HepG2 (cell line): ENCODE measurements around the gene SERPINE2. TPM values are rescaled to one million over a fixed set of nuclear protein-coding genes. Genes with fewer than 3 reads are reported as not detected.

Experiments
- ARHGAP35 ChIP-seq: sonication (generic); formaldehyde crosslinking; IDR thresholded peaks from 2 replicates; pipeline ENCODE4 v1.9.0; 2022; ENCODE audit warnings: mild to moderate bottlenecking, inconsistent platforms, moderate library complexity, missing genetic modification reagents, borderline replicate concordance
- ATF6 ChIP-seq: sonication (generic); formaldehyde crosslinking; conservative IDR thresholded peaks from 2 replicates; pipeline ENCODE4 v1.4.0; 2020; ENCODE audit warnings: missing genetic modification reagents
- HOMEZ ChIP-seq: IDR thresholded peaks from 2 replicates; pipeline ENCODE4 v1.6.1; 2016; ENCODE audit warnings: low read depth
- KAT7 ChIP-seq: IDR thresholded peaks from 2 replicates; pipeline ENCODE4 v1.6.1; 2018; ENCODE audit warnings: borderline replicate concordance, missing compliant biosample characterization
- KLF6 ChIP-seq: IDR thresholded peaks from 2 replicates; pipeline ENCODE4 v1.8.0; 2016; ENCODE audit warnings: missing biosample characterization, missing genetic modification reagents
- MLXIP ChIP-seq: sonication (generic); formaldehyde crosslinking; IDR thresholded peaks from 2 replicates; pipeline ENCODE4 v1.9.0; 2021; ENCODE audit warnings: missing genetic modification reagents, borderline replicate concordance
- SALL1 ChIP-seq: sonication (generic); formaldehyde crosslinking; IDR thresholded peaks from 2 replicates; pipeline ENCODE4 v1.8.0; 2022; ENCODE audit warnings: mild to moderate bottlenecking, missing genetic modification reagents
- TEF ChIP-seq: sonication (generic); formaldehyde crosslinking; IDR thresholded peaks from 2 replicates; pipeline ENCODE4 v1.5.0; 2020; ENCODE audit warnings: missing genetic modification reagents
- ZFP36L1 ChIP-seq: sonication (generic); formaldehyde crosslinking; IDR thresholded peaks from 2 replicates; pipeline ENCODE4 v1.8.0; 2022; ENCODE audit warnings: mild to moderate bottlenecking, missing genetic modification reagents, moderate library complexity
- ZNF180 ChIP-seq: sonication (generic); formaldehyde crosslinking; IDR thresholded peaks from 2 replicates; pipeline ENCODE4 v1.4.0; 2020; ENCODE audit warnings: low read depth, missing genetic modification reagents, borderline replicate concordance
- ZNF546 ChIP-seq: sonication (generic); formaldehyde crosslinking; conservative IDR thresholded peaks from 2 replicates; pipeline ENCODE4 v1.8.1; 2023; ENCODE audit warnings: mild to moderate bottlenecking, missing genetic modification reagents
- ZNF557 ChIP-seq: sonication (generic); formaldehyde crosslinking; IDR thresholded peaks from 2 replicates; pipeline ENCODE4 v1.4.0; 2020; ENCODE audit warnings: missing genetic modification reagents
- ZNF782 ChIP-seq: sonication (generic); formaldehyde crosslinking; IDR thresholded peaks from 2 replicates; pipeline ENCODE4 v1.4.0; 2020; ENCODE audit warnings: missing genetic modification reagents, mild to moderate bottlenecking, borderline replicate concordance
- ZNF850 ChIP-seq: sonication (generic); formaldehyde crosslinking; conservative IDR thresholded peaks from 2 replicates; pipeline ENCODE4 v1.9.0; 2021; ENCODE audit warnings: mild to moderate bottlenecking, missing genetic modification reagents
- ZSCAN5A ChIP-seq: sonication (generic); formaldehyde crosslinking; IDR thresholded peaks from 2 replicates; pipeline ENCODE4 v1.8.0; 2022; ENCODE audit warnings: mild to moderate bottlenecking, missing genetic modification reagents, borderline replicate concordance
- polyA plus RNA-seq, 8 experiments: library from polyadenylated mRNA; depleted of rRNA in 3 of 8; stranded (reverse) in 7 of 8; unstranded in 1 of 8; fragments of >200 nt; fragmentation: Illumina TruSeq in 4 of 8; extraction: Trizol in 4 of 8; gene quantifications; 2 replicates each; pipeline versions ENCODE4 v1.2.1 to v1.2.3, GENCODE V29; 2011 to 2016; ENCODE audit warnings: low read depth in 4 of 8, missing spikeins in 1 of 8, mixed read lengths in 1 of 8; ENCODE audit not compliant: insufficient read depth in 1 of 8
- total RNA-seq, 5 experiments: library from RNA; depleted of rRNA; stranded (reverse); fragments of >200 nt; fragmentation: Illumina TruSeq; extraction: Trizol; gene quantifications; 2 replicates each; pipeline ENCODE4 v1.2.3, GENCODE V29; 2016; ENCODE audit warnings: low read depth in 1 of 5

SERPINE2 gene
- total and polyA plus RNA-seq, 2 of the 13 experiments (the other 11 are each of a cell fraction or from before 2014, with no cell fraction given): 7.9 to 18.1 TPM

- TF ChIP-seq ZNF180 (peak; percentile 26; the same call in 1 of the 2 replicates), SALL1 (CRISPR knock-in tag) (peak; percentile 96), MLXIP (CRISPR knock-in tag) (0 out of 2 replicates have a peak, but pooled peaks have one; percentile 71), ZFP36L1 (CRISPR knock-in tag) (no peak; the same call in 1 of the 2 replicates), TEF (CRISPR knock-in tag) (peak; percentile 75; the same call in 1 of the 2 replicates), KLF6 (CRISPR knock-in tag) (peak; percentile 81), ZSCAN5A (CRISPR knock-in tag) (peak; percentile 89), ZNF557 (0 out of 2 replicates have a peak, but pooled peaks have one; percentile 35), ZNF782 (CRISPR knock-in tag) (peak; percentile 88; the same call in 1 of the 2 replicates), ZNF546 (CRISPR knock-in tag) (no peak; the same call in 1 of the 2 replicates), ARHGAP35 (CRISPR knock-in tag) (peak; percentile 95), ZNF850 (CRISPR knock-in tag) (no peak), HOMEZ (CRISPR knock-in tag) (peak; percentile 91), KAT7 (CRISPR knock-in tag) (peak; percentile 100), ATF6 (CRISPR knock-in tag) (peak; percentile 85; the same call in 1 of the 2 replicates)
Observed at GRCh38 chr2:223944703-223945531, 94.2 kb downstream of the SERPINE2 start, which contains the start of gene WDFY1 (continued).
